HS-5 (cell line): ENCODE results near the gene ANGPTL2.

Source experiments
- DNase-seq: peaks from one replicate; pipeline ENCODE4 v3.0.0-alpha.2; 2012; ENCODE audit warnings: low read depth

Gene ANGPTL2

GRCh38 chr9:127093319-127094020 is 29.0 kb downstream of the ANGPTL2 start:
- no peak for DNase-seq

- DNase-seq = no peak
Measured at GRCh38 chr9:127092041-127092608, 30.3 kb downstream of the ANGPTL2 start.

DNA sequence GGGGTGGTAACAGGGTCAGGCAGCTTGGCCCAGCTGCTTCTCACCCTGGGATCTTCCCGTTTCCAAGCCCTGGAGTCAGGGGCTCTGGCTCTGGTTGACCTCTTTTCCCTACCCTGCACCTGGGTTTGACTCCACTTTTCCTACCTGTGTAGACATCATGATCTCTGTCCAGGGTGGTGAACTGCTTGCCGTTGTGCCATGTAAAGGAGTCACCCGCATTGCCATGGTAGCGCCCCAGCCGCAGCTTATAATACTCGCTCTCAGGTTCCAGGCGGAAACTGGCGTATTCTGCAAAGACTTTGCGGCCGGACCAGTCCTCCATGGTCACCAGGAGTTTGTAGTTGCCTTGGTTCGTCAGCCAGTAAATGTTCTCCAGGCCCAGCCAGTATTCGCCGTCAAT is 30.9 kb downstream of the ANGPTL2 start:
- DNase-seq = no peak

DNA sequence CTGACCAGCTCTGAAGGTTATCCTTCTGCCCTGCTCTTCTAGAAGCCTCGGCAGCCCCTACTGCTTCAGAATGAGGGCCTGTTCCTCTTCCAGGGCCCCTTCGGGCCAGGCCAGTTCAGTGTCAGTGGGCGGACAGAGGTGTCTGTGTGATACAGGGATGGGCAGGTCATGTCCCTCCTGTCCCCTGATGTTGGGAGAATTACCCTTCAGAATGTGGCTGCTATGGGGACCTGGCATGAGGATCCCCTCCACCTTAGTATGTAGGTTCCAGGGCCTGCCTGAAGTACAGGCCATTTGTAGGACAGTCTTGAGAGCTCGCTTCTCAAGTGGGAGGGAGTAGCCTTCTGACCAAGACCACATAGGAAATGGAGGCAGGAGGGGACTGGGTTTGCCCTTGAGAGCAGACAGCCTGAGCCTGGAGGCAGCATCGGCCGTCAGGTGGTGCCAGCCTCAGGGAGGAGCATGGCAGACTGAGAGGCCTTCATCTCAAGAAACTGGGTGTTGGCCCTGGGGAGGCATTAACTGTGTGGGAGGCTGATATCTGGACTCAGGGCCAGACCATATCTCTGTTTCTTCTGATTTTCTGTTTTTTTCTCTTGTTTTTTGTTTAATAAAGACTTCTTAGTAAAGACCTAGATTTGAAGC is 32.0 kb downstream of the ANGPTL2 start:
- DNase-seq = no peak

DNA sequence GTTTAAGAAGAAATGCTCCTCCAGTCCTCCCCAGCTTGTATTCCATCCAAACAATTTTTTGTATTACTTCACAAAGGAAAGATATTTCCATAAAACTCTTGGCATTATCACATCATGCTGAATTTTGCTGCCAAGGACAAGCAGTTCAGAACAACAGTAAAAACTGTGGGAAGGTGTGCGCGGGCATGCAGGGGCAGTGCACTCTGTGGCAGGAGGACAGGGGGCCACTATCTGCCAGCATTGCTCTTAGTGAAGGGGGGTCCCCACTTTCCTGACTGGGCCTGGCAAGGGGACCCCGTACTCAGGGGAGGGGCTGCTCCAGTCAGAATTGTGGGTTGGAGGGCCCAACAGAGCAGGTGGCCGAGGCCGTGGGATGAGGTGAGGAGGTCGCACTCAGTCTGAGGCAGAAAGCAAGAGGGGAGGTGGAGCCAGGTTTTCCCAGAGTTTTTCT is 32.8 kb downstream of the ANGPTL2 start:
- no peak for DNase-seq

DNA sequence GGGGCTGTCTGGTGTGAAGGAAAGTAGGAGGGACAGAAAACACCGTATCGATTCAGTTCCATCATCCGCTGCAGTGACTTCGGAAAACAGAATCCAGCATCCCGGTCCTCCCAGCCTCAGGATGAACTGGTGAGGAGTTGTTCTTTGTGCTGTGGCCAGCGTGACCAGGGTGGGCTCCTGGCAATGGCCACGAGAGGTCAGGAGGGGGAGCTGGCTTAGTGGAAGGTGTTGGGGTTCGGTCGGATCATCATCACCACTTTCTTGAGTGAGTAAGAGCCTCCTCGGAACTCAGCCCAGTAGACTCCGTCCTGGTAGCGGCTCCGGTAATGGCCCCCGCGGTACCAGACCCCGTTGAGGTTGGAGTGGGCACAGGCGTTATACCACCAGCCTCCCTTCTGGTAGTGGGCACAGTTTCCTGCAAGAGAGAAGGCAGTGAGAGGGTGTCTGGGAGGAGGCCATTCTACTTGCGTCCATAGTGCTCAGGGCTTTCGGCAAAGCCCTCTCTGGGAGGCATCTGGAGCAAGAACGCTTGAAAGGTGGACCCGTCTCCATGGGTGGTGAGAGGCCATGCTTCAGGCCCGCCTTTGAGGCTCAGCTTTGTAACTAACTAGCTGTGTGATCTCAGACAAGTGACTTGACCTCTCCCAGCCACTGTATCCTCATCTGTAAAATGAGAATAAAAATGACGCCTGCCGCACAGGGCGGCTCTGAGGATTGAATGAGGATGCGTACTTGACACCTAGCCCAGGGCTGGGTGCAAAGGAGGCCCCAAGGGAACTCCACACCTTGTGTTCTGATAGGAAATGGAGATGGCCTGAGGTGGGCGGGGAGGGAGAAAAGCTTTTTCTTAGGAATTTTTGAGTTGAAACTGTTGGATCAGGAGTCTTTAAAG is 33.5 kb downstream of the ANGPTL2 start:
- no peak for DNase-seq

- DNase-seq = no peak
Measured at GRCh38 chr9:127087836-127088235, 34.6 kb downstream of the ANGPTL2 start.

DNA sequence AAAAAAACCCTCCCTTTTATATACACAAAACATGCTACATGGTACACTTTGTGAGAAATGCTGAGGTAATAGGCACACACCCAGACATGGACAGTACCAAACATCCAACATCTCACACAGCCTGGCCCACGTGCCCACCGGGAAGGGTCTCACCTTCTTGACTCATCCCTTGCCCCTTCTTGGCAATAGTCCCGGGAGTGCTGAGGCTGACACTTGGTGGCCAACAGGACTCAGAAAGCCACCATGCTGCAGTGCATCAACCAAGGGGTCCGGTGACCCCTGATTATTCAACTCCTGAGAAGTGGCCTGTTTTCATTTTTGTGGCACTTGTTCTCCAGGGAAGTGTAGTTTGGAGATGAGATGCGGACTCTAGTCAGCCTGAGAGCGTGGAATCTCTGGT is 35.0 kb downstream of the ANGPTL2 start:
- DNase-seq = no peak

- no peak for DNase-seq
Measured at GRCh38 chr9:127086771-127087170, 35.7 kb downstream of the ANGPTL2 start.

GRCh38 chr9:127085186-127085585 is 37.2 kb downstream of the ANGPTL2 start:
- no peak for DNase-seq

DNA sequence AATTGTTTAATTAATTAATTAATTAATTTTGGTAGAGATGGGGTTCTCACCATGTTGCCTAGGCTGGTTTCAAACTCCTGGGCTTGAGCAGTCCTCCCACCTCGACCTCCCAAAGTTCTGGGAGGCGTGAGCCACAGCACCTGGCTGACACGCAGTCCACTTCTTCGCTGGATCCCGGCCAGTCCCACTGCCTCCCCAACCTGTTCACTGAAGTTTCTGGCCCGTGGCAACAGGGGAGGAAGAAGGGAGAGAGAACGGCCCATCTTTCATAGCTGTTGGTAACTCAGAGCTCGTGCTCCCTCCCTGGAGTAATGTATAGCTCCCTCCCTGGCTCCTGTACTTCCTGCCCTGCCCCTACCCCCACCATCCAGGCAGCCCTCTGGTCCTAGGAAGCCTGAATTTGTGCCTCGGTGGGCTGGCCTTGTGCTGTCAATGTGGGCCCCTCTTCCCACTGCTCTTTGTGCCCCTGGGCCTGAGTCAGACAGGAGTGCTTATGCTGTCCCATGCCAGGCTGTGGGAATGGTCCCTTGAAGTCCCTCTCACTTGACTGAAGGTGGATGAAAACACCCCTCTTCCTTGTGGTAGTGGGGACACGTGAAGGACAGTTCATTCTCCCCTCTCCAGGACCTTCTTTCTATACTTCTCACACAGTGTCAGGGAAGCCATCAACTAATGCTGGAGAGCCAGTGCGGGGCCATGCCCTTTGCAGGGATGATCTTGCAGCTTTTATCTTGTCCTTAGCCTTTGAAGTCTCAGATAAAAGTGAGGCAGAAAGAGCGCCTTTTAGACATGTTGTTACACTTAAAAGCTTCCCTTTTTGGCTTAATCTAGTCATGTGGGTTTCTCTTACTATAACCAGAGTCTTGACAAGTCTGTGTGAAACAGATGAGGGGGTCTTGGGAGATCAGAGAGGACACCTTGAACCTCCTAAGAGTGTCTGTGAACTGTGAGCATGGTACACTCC is 38.1 kb downstream of the ANGPTL2 start:
- no peak for DNase-seq

DNA sequence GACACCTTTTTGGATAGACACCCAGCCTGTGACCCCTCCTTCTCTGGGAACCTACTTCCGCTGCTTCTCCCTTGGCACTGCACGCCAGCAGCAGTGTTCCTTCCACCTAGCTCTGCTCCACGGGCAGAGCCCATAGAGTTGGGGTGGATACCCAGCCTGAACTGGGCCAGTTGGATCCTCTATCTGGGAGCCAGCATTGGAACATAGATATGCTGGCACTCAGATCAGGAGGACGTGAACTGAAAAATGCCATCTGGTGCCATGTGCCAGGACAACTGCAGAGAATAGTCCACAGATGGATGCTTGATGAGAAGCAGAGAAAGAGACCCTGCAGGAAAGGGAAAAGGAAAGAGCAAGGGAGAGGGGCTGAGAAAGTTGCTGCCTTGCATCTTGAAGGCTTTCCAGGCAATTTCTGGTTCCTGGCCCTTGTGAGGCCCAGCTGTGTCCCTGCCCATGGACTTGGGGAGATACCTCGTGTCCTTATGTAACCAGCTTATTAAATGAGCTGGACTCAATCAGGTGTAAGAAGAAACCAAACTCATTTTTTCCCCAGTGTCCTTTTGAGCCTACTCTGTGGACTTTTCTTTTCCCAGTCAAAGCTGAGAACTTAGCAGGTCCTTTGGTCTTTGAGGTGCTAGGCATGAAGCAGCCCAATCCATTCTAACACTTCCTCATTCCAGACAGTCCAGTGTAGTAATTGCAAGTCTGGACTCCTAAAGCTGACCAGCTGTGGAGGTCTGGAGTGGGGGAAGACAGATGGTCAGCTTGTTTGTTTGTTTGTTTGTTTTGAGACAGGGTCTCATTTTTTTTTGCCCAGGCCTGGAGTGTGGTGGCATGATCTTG is 39.1 kb downstream of the ANGPTL2 start:
- DNase-seq = no peak

GRCh38 chr9:127081250-127082185 is 40.9 kb downstream of the ANGPTL2 start:
- DNase-seq = no peak

GRCh38 chr9:127079446-127080140 is 42.8 kb downstream of the ANGPTL2 start:
- no peak for DNase-seq

DNA sequence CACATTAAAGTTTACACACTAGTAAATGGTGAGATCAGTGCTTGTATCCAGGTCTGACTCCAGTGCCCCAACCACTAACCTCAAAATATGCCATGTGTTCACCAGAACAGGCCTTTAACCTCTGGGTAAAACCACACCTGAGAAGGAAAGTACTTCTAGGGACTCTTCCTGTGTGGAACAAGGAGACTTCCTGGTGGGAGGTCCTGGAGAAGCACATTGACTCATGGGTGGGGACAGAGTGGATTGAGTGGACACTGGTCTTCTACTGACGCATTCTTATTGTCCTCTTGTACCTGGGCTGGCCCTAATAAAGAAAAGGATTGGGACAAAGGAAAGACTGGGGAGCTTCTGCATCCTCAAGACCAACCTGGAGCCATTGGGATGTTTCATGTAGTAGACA is 43.4 kb downstream of the ANGPTL2 start:
- no peak for DNase-seq

GRCh38 chr9:127078336-127078735 is 44.1 kb downstream of the ANGPTL2 start:
- DNase-seq = no peak

- no peak for DNase-seq
Measured at GRCh38 chr9:127077644-127077946, 44.8 kb downstream of the ANGPTL2 start.

- no peak for DNase-seq
Measured at GRCh38 chr9:127076860-127077643, 45.4 kb downstream of the ANGPTL2 start.
